Activated CD4-positive, alpha-beta T cell treated with anti-CD3 and anti-CD28 coated beads, Interleukin-10, Interleukin-2, amounts not matched to agents 100 ng/mL and 50 ng/mL, durations not matched to agents 16 hours and 8 hours (primary cell): ENCODE results near the gene BUD31.
"Not testable (repeated sequence)": the region's sequence is repeated elsewhere in the genome, so short reads cannot be mapped to it uniquely, and the experiment has no call there.

Source experiments
- DNase-seq: peaks from one replicate; pipeline ENCODE4 v3.0.0-alpha.2; 2020

The BUD31 gene

GRCh38 chr7:99402854-99403253 is 5.9 kb upstream of the BUD31 start:
- no peak for DNase-seq

- DNase-seq, result no peak
These were observed 5.0 kb upstream of the BUD31 start for GRCh38 chr7:99403764-99404163.

- no peak for DNase-seq
These were observed 4.4 kb upstream of the BUD31 start for GRCh38 chr7:99404235-99404976.

DNA sequence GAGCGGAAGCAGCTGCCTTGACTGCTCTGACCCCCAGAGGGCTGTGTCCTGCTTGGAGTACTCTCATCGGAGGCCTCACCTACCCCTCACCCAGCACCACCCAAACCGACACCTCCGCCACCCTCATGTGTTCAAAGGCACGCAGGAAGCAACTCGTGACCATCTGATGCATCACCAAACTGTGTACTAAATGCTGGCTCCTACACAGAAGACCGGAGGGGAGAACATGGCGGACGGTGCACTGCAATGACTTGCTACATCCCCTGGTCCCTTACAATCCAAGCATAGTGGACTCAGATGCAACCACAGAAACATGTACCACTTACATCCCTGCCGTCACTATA is 3.8 kb upstream of the BUD31 start:
- DNase-seq, result no peak

DNA sequence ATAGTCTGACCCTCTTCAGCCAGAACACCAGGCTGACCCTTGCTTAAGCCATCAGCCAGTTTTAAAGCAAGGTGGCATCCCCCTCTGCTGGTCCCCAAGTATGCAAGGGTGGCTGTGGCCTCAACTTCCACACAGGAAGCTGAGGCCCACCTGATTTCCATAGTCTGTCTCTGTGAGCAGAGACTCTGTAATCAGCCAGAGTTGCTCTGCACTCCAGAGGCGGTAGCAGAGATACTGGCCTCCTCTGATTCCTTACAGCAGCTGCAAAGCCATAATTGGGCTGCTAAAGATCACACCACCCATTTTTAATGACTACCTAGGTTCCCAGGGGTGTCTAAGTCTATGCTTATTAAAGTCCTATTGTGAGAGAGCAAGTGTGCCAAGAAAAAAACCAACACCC is 2.2 kb upstream of the BUD31 start:
- no peak for DNase-seq

DNA sequence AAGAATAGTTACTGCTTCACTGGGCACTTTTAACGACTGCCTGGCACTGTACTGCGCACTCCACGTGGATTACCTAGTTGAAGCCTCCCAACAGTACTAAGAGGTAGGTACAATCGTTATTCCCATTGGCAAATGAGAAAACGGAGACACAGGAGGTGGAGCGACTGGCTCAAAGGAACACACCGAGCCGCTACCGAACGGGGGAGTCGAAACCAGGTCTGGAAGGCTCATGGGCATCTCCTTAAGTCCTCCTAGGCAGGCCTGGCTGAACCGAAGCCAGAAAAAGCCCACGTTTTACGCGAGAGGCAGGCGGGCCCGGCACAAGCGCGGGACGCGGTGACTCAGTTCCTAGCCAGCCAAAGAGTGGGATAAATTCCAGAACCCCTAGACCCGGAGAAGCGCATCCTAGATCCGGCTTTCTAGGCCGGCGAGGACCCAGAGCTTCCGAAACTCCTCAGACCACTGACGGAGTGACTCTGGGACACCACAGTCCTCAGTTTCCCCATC is 844 bp upstream of the BUD31 start:
- peak; percentile 39 for DNase-seq

GRCh38 chr7:99409192-99409572 is 413 bp downstream of the BUD31 start:
- DNase-seq, result no peak

- DNase-seq, result no peak
These were observed 1.0 kb downstream of the BUD31 start for GRCh38 chr7:99409806-99410205.

DNA sequence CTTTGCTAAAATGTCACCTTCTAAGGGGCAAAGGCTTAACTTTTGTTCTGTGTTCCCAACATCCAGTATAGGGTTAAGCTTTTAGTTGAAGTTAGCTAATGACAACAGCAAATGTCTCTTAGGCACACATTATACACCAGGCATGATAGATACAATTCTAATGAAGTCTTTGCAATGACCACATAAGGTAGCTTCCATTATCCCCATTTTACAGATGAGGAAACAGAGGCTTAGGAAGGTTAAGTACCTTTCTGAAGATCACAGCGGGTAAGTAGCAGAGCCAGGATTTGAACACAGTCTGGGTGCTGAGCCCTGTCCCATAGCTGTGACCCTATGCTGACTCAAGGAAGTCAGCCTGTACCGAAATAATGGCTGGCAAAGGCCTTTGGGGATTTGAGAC is 1.9 kb downstream of the BUD31 start:
- DNase-seq, result no peak

DNA sequence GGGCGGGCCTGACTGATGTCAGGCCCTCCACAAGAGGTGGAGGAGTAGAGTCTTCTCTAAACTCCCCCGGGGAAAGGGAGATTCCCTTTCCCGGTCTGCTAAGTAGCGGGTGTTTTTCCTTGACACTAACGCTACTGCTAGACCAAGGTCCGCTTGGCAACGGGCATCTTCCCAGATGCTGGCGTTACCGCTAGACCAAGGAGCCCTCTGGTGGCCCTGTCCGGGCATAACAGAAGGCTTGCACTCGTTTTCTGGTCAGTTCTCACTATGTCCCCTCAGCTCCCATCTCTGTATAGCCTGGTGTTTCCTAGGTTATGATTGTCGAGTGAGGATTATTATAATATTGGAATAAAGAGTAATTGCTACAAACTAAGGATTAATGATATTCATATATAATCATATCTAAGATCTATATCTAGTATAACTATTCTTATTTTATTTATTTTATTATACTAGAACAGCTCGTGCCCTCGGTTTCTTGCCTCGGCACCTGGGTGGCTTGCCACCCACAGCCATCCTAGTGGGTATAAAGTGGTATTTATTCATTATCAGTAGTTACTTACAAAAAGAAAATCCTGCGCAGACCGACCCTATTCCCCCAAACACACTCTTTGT is 6.9 kb downstream of the BUD31 start:
- DNase-seq, result peak; percentile 42

DNA sequence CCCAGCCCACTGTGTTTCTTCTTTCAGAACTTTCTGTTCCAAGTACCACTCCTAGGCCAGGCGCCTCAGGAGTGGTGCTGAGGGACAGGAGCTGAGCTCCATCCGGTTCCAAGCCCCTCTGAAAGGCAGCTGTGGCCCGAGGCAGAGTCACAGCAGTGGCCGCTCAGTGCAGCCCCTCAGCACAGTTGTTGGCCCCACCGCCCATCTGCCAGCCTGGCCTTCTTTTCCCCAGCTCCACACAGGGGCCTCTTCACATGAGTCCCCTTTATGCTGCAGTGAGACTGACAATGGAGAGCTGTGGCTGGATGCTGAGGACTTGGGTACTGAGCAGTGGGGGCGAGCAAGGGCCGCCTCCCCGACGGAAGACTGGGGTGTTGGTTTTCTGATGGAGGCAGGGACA is 9.5 kb downstream of the BUD31 start:
- DNase-seq, result no peak

DNA sequence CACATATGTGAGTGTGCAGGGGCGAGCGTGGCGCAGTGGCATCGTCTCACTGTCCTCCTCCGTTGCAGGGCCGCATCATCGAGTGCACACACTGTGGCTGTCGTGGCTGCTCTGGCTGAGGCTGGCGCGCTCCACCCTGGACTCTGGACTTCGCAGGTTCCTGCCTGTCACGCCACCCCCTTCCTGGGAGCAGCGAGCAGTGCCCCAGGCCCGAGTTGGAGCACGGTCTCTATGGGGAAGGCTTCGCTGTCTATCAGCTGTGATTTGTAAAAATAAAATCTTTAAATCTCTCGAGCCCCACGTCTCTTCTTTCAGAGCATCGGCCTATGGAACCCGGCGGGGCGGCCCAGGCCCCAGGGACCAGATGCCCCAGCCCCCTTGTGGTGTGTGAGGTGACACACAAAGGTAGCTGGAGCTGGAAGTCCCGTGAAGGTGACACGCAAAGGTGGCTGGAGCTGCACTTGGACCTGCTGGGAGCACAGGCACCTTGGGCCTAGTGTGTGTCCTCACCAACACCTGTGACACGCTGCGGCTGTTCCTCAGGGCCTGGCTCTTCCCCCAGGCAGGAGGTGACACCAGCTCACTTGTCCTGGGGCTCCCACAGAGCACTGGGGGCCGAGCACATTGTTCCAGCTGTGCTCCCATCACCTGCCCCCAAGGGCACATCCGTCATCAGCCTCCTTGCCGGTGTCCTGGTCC is 10.7 kb downstream of the BUD31 start:
- DNase-seq, result no peak

- no peak for DNase-seq
These were observed 11.4 kb downstream of the BUD31 start for GRCh38 chr7:99420213-99420612.

DNA sequence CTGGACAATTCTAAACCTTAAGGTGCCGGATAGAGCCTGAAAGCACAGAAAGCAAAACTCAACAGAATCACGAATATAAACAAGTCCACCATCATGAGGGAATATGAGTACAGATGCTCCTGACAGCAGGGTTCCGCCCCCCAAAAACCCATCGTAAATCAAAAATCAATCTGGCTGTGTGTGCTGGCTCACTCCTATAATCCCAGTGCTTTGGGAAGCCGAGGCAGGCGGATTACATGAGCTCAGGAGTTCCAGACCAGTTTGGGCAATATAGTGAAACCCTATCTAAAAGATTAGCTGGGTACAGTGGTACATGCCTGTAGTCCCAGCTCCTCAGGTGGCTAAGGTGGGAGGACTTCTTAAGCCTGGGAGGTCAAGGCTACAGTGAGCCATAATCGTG is 12.2 kb downstream of the BUD31 start:
- no peak for DNase-seq

GRCh38 chr7:99422186-99422585 is 13.4 kb downstream of the BUD31 start:
- no peak for DNase-seq

GRCh38 chr7:99422625-99423024 is 13.9 kb downstream of the BUD31 start:
- no peak for DNase-seq

DNA sequence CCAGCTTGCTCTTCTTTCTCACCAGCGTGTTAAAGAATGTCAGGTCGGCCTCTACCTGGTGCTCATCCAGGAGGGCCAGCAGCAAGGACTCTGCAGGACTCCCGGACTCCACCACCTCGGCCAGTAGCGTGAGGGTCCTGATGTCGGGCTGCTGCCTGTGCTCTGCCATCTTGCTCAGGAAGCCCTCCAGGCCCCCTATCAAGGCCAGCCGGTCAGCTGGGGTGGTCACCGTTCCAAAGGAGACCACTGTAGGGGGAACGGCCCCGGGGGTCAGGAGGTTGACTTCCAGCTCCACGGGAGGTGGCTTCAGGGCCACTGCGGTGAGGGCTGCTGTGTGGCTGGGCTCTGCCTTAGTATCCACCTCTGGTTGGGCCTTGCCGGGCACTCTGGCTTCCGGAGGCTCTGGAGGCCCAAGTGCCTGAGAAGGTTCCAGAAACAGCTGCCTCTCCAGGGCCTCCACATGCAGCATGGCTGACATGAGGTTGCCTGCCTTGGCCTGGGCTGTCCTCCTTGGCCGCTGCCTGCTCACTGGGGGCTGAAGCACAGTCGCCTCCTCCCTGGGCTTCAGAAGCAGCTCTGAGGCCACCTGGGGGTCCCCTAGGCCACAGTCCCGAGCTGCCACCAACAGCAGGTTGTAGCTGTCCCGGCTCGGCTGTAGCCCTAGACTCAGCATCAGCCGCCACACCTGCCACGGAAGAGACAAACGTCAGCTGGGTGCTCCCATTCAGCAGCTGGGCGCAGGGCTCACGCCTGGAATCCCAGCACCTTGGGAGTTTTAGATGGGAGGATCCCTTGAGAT is 16.4 kb downstream of the BUD31 start:
- no peak for DNase-seq

- no peak for DNase-seq
These were observed 20.3 kb downstream of the BUD31 start for GRCh38 chr7:99428972-99429566.

- DNase-seq, result no peak
These were observed 21.0 kb downstream of the BUD31 start for GRCh38 chr7:99429756-99430155.

DNA sequence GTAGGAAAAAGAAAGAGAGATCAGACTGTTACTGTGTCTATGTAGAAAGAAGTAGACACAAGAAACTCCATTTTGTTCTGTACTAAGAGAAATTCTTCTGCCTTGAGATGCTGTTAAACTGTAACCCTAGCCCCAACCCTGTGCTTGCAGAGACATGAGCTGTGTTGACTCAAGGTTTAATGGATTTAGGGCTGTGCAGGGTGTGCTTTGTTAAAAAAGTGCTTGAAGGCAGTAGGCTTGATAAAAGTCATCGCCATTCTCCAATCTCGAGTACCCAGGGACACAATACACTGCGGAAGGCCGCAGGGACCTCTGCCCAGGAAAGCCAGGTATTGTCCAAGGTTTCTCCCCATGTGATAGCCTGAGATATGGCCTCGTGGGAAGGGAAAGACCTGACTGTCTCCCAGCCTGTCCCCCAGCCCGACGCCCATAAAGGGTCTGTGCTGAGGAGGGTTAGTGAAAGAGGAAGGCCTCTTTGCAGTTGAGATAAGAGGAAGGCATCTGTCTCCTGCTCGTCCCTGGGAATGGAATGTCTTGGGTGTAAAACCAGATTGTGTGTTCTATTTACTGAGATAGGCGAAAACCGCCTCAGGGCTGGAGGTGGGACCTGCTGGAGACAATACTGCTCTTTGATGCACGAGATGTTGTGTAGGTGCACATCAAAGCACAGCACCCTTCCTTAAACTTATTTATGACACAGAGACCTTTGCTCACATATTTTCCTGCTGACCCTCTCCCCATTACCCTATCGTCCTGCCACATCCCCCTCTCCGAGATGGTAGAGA is 23.2 kb downstream of the BUD31 start:
- DNase-seq, result not testable (repeated sequence)

DNA sequence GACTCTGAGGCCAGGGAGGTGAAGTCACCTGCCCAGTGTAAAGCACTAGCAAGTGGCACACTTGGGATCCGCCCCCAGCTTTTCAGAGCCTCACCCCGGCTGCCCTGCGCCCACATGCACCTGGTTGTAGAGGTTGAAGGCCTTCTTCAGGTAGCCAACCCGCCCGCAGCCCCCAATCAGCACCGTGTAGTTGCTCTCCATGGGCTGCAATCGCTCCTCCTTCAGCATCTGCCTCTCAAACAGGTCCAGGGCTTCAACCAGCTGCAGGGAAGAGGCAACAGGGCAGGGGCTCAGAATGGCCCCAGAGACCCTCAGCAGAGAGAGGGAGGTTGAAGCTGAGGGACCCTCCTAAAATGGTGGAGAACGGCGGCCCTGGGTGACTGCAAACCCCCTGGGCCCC is 24.4 kb downstream of the BUD31 start:
- DNase-seq, result no peak

DNA sequence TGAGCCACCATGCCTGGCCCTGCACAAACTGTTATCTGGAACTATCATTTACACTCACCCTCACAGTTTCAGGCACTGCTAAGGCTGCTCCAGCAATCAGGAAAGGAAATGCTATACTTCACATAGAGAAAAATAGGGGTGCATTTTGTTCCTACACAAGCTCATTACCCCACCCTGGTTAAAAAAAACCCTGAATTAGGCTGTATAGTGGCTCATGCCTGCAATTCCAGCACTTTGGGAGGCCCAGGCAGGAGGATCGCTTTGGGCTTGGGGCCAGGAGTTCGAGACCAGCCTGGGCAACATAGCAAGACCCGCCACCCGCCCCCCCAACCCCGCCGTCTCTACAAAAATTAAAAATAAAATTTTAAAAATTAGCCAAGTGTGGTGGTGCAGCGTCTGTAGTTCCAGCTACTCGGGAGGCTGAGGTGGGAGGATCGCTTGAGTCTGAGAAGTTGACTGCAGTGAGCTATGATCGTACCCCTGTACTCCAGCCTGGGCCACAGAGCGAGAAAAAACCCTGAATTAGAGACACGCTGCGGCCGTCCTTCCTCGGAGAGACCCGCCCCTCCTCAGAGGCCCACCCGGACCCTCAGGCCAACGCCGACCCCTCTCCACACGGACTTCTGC is 29.3 kb downstream of the BUD31 start:
- no peak for DNase-seq
